ENCODE measurements around the gene LMCD1. TPM values are rescaled to one million over a fixed set of nuclear protein-coding genes. Genes with fewer than 3 reads are reported as not detected.

The LMCD1 gene
- total and polyA plus RNA-seq, 2 donors (not counting 1 experiment from before 2014, with no cell fraction given), result 60.1 to 137 TPM

- no peaks in the 10 kb centered on the region for H3K27me3 ChIP-seq (ENCODE audit: control insufficient read depth, insufficient read depth, low read length)
- H3K4me2 ChIP-seq (ENCODE audit: extremely low read depth, insufficient read depth, low read length), result no peak overlapping the region
- H4K20me1 ChIP-seq (ENCODE audit: control insufficient read depth, extremely low read depth, insufficient read depth, low read length), result no peaks in the 10 kb centered on the region
- no peaks in the 10 kb centered on the region for H3K79me2 ChIP-seq (ENCODE audit: control insufficient read depth, insufficient read depth, low read length)
- H3K9me3 ChIP-seq (ENCODE audit: control insufficient read depth, insufficient read depth, low read depth, low read length), result no peaks in the 10 kb centered on the region
- TF ChIP-seq CTCF (conservative IDR thresholded peaks at IDR 0.05 in 1 of 2, IDR thresholded peaks at IDR 0.05 in 1 of 2; ENCODE audit: low read depth in 1 of 2, low read length in 2 of 2) (no peak), EZH2 (IDR thresholded peaks at IDR 0.05; ENCODE audit: low read length, missing control alignments) (no peak)
- no peak overlapping the region for H3K27ac ChIP-seq (ENCODE audit: insufficient read depth, low read length)
- H3K9ac ChIP-seq (ENCODE audit: insufficient read depth, low read length), result no peak overlapping the region
- H3K4me1 ChIP-seq (ENCODE audit: control insufficient read depth, extremely low read depth, insufficient read depth, low read length), result peaks cover 4% of the 10 kb centered on the region
- H2AFZ ChIP-seq (ENCODE audit: low read length), result no peak overlapping the region
- peak in 1 of 2 donors; percentile 18 for DNase-seq (ENCODE audit: low read depth in 2 of 2)
- H3K36me3 ChIP-seq (ENCODE audit: control insufficient read depth, insufficient read depth, low read length), result peaks cover 2% of the 10 kb centered on the region
- no peak overlapping the region for H3K4me3 ChIP-seq (replicated peaks in 1 of 4; ENCODE audit: control extremely low read depth in 1 of 4, insufficient read depth in 1 of 4, low read depth in 3 of 4, low read length in 4 of 4)
Measured at GRCh38 chr3:8562081-8562595, 60.5 kb downstream of the LMCD1 start.

GRCh38 chr3:8563146-8563545 lies 61.5 kb downstream of the LMCD1 start:
- no peak overlapping the region for H3K9ac ChIP-seq (ENCODE audit: insufficient read depth, low read length)
- no peak overlapping the region for H2AFZ ChIP-seq (ENCODE audit: low read length)
- no peak overlapping the region for H3K27ac ChIP-seq (ENCODE audit: insufficient read depth, low read length)
- no peaks in the 10 kb centered on the region for H3K27me3 ChIP-seq (ENCODE audit: control insufficient read depth, insufficient read depth, low read length)
- no peaks in the 10 kb centered on the region for H3K79me2 ChIP-seq (ENCODE audit: control insufficient read depth, insufficient read depth, low read length)
- no peaks in the 10 kb centered on the region for H3K9me3 ChIP-seq (ENCODE audit: control insufficient read depth, insufficient read depth, low read depth, low read length)
- H3K4me1 ChIP-seq (ENCODE audit: control insufficient read depth, extremely low read depth, insufficient read depth, low read length), result peaks cover 4% of the 10 kb centered on the region
- H3K4me3 ChIP-seq (replicated peaks in 1 of 4; ENCODE audit: control extremely low read depth in 1 of 4, insufficient read depth in 1 of 4, low read depth in 3 of 4, low read length in 4 of 4), result no peak overlapping the region
- TF ChIP-seq EZH2 (IDR thresholded peaks at IDR 0.05; ENCODE audit: low read length, missing control alignments) (no peak), CTCF (conservative IDR thresholded peaks at IDR 0.05 in 1 of 2, IDR thresholded peaks at IDR 0.05 in 1 of 2; ENCODE audit: low read depth in 1 of 2, low read length in 2 of 2) (no peak)
- H3K36me3 ChIP-seq (ENCODE audit: control insufficient read depth, insufficient read depth, low read length), result no peaks in the 10 kb centered on the region
- H4K20me1 ChIP-seq (ENCODE audit: control insufficient read depth, extremely low read depth, insufficient read depth, low read length), result no peaks in the 10 kb centered on the region
- no peak for DNase-seq (ENCODE audit: low read depth in 2 of 2)
- no peak overlapping the region for H3K4me2 ChIP-seq (ENCODE audit: extremely low read depth, insufficient read depth, low read length)

- Histone ChIP-seq H3K79me2 (ENCODE audit: control insufficient read depth, insufficient read depth, low read length) (no peaks in the 10 kb centered on the region), H3K27me3 (ENCODE audit: control insufficient read depth, insufficient read depth, low read length) (no peaks in the 10 kb centered on the region), H3K9ac (ENCODE audit: insufficient read depth, low read length) (no peak overlapping the region), H2AFZ (ENCODE audit: low read length) (no peak overlapping the region), H3K36me3 (ENCODE audit: control insufficient read depth, insufficient read depth, low read length) (no peaks in the 10 kb centered on the region), H4K20me1 (ENCODE audit: control insufficient read depth, extremely low read depth, insufficient read depth, low read length) (no peaks in the 10 kb centered on the region), H3K9me3 (ENCODE audit: control insufficient read depth, insufficient read depth, low read depth, low read length) (no peaks in the 10 kb centered on the region), H3K4me3 (replicated peaks in 1 of 4; ENCODE audit: control extremely low read depth in 1 of 4, insufficient read depth in 1 of 4, low read depth in 3 of 4, low read length in 4 of 4) (no peak overlapping the region), H3K4me1 (ENCODE audit: control insufficient read depth, extremely low read depth, insufficient read depth, low read length) (peaks cover 4% of the 10 kb centered on the region), H3K27ac (ENCODE audit: insufficient read depth, low read length) (no peak overlapping the region), H3K4me2 (ENCODE audit: extremely low read depth, insufficient read depth, low read length) (no peak overlapping the region)
- TF ChIP-seq EZH2 (IDR thresholded peaks at IDR 0.05; ENCODE audit: low read length, missing control alignments) (no peak), CTCF (conservative IDR thresholded peaks at IDR 0.05 in 1 of 2, IDR thresholded peaks at IDR 0.05 in 1 of 2; ENCODE audit: low read depth in 1 of 2, low read length in 2 of 2) (no peak)
- DNase-seq (ENCODE audit: low read depth in 2 of 2), result no peak
Measured at GRCh38 chr3:8563597-8563996, 62.0 kb downstream of the LMCD1 start.
